ENCODE data around the gene DIAPH2.
"Not testable (repeated sequence)": the region's sequence is repeated elsewhere in the genome, so short reads cannot be mapped to it uniquely, and the experiment has no call there.

Gene DIAPH2

DNA sequence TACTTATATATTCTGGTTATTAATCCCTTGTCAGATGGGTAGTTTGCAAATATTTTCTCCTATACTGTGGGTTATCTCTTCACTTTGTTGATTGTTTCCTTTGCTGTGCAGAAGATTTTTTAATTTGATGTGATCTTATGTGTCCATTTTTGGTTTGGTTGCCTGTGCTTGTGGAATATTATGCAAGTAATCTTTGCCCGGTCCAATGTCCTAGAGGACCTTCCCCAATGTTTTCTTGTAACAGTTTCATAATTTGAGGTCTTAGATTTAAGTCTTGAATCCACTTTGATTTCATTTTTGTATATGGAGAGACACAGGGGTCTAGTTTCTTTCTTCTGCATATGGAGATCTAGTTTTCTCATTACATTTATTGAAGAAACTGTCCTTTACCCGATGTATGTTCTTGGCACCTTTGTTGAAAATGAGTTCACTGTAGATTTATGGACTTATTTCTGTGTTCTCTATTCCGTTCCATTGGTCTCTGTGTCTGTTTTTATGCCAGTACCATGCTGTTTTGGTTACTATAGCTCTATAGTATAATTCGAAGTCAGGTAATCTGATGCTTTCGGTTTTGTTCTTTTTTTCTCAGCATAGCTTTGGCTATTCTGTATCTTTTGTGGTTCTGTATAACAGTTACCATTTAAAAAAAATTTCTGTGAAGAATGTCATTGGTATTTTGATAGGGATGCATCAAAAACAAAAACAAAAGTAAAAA lies 34.7 kb downstream of the DIAPH2 start:
- DNase-seq = no peak

GRCh38 chrX:96721354-96721753 lies 36.7 kb downstream of the DIAPH2 start:
- DNase-seq = no peak

- no peak for DNase-seq
Measured at GRCh38 chrX:96722781-96723180, 38.1 kb downstream of the DIAPH2 start.

GRCh38 chrX:96729053-96729452 lies 44.4 kb downstream of the DIAPH2 start:
- DNase-seq = no peak

DNA sequence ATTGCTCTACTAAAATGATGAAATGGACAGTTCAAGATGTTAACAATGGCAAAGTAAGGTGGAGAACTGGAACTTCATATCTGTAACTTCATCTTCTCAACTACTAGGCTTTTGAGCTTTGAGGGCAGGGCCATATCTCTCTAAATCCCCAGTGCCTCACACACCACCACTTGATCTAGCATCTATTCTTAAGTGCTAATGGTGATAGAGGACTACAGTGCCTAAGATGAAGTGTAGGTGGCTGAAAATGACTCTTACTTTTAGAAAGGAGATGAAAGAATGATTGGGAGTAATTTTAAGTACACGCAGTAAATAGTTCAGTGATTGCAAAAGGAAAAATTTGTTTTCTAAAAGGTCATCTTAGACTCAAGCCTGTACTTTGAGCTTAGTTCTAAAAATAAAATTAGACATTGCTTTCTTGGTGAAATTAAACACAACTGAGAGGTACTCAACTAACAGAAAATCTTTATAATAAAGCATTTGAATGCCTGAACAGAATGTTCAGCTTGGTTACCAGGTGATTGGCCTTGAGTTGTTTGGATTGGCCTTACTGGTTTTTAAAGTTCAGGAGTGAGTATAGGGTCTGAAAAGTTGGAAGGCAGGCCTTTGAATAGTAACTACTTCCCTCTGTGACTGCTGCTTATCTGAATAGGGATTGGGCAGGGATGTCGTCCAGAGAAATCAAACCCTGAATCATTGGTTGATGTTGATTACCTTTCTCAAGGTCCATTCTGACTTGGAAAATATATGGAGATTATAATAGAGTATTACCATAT lies 45.4 kb downstream of the DIAPH2 start:
- no peak for DNase-seq

GRCh38 chrX:96731000-96731399 lies 46.4 kb downstream of the DIAPH2 start:
- not testable (repeated sequence) for DNase-seq

- no peak for DNase-seq
Measured at GRCh38 chrX:96743367-96744073, 58.9 kb downstream of the DIAPH2 start.

DNA sequence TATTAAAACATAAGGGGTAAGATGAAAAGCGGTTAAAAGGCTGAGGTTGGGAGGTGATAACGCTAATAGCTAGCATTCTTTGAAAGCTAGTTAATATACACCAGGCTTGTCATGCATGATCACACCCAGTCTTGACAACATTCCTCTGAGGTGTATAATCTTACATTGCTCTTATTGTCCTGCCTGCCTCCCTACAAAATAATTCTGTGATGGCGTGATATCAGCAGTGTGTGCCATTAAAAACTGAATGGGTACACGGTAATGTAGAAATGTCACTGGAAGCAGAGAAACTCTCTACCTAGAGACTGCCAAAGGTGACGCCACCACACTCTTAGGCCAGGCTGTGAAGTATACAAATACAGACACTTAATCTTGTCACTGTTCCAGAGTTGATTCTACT lies 68.1 kb downstream of the DIAPH2 start:
- no peak for DNase-seq

- no peak for DNase-seq
Measured at GRCh38 chrX:96753230-96753629, 68.6 kb downstream of the DIAPH2 start.

GRCh38 chrX:96756491-96756890 lies 71.8 kb downstream of the DIAPH2 start:
- no peak for DNase-seq

DNA sequence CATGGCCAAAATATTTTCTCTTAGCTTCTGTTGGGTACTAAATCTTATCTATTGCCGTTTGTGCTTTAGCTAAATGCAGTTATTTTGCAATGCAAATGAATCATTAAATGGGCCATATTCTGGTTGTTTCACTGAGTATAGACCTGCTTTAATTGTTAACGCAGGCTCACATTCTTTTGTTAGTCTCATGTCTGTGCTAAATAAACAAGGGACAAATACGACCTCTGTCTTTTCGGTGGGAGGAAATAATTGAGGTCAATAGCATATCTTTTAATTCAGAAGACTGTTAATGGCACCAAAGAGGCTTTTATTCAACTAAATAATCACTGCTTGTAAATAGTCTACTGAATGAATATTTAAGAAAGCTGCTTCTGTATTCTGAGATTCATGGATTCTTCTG lies 76.9 kb downstream of the DIAPH2 start:
- DNase-seq = no peak

- DNase-seq = no peak
Measured at GRCh38 chrX:96763608-96764007, 79.0 kb downstream of the DIAPH2 start.

DNA sequence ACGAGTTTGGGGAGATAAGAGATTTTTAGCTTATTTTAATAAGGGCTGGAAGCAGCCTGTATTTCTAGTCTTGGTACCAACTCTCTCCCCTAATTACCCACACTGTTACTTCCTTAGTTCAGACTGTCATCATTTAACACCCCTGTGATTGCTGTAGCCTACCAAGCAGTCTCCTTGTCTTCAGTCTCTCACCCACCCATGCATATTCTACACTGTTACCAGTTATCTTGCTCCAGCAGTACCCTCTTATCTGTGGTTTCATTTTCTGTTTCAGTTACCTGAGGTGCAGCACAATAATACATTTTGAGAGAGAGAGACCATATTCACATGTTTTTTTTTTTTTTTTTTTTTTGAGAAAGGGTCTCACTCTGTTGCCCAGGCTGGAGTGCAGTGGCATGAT lies 80.2 kb downstream of the DIAPH2 start:
- DNase-seq = no peak

GRCh38 chrX:96770315-96770714 lies 85.7 kb downstream of the DIAPH2 start:
- no peak for DNase-seq

DNA sequence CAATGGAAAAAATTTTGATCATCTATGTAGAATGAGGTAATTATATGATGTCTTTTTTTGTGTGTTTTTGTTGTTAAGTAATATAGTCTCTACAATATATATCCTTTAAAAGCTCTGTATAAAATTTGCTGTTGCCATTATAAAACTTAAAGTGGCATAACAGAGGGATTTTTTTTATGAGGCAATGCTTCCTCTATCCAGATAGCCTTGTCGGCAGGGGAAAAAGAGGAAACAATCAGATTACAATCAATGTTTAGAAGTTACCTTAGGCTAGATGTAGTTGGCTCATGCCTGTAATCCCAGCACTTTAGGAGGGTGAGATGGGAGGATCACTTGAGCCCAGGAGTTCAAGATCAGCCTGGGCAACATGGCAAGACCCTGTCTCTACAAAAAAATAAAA lies 86.8 kb downstream of the DIAPH2 start:
- DNase-seq = no peak

- DNase-seq = no peak
Measured at GRCh38 chrX:96774116-96774515, 89.5 kb downstream of the DIAPH2 start.

DNA sequence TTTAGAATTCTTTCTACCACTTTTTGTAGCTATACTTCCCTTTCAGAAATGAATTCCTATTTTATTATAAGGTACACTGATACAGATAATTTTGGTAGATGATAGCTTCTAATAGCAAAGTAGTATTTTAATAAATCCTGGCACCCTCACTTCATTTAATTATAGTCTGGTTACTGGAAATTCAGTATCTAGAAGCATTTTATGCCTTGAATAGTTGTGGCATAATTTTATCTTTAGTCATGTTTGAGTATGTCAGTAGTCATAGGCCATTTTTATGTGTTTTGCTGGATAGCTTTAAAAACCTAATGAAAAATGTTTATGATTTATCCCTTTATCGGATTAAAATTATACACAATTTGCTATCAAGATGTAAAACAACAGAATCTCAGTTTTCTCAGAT lies 92.3 kb downstream of the DIAPH2 start:
- no peak for DNase-seq

- DNase-seq = no peak
Measured at GRCh38 chrX:96791559-96791958, 106.9 kb downstream of the DIAPH2 start.

GRCh38 chrX:96792047-96792446 lies 107.4 kb downstream of the DIAPH2 start:
- no peak for DNase-seq

- DNase-seq = no peak
Measured at GRCh38 chrX:96798982-96799381, 114.3 kb downstream of the DIAPH2 start.

GRCh38 chrX:96807318-96807717 lies 122.7 kb downstream of the DIAPH2 start:
- no peak for DNase-seq

DNA sequence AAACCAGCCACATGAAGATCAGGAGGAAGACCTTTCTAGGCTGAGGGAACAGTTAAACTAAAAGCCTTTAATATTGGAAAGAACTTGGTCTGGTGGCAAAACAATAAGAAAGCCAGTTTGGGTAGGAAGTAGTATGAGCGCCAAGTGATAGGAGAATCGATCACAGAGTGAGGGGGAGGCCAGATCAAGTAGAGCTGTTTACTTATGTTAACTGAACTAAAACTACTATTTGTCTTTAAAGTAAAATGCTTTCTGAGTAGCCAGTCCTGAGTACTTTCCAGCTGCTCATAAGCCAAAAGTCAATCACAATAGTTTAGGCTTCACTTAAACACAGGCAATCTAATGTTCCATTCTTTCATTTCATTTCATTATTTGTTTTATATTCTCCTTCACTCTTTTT lies 136.3 kb downstream of the DIAPH2 start:
- DNase-seq = no peak

DNA sequence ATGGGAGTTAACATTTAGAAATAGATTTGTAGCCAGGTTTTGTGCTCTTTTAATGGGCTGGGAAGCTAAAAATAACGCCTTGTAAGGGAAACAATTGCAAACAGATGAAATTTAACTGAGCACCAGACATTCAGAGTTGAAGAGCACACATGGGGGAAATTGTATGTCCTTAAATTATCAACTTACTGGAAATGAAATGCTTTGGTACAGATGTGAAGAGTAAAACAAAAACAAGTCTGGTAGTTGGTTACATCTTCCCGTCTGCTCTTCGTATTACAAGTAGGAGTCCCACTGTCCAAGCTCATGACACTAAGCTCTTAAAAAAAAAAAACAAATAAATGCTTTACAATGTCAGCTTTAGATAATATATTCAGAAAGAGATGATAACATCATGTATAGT lies 139.5 kb downstream of the DIAPH2 start:
- DNase-seq = no peak

DNA sequence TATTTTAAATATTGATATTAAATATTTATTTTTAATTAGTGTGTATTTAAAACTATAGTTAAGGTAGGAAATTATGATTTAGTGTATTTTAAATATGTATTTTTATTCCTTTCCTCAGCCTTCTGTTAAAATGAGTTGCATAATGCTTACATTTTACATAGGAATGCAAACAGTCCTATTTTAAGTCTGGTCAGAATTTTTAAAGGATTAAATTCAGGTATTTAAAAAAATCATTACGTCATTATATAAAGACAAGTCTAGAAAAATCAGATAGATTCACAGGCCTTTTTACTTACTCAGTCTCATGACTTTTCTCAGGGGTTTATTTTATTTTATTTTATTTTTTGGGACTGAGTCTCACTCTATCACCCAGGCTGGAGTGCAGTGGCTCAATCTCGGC lies 148.7 kb downstream of the DIAPH2 start:
- no peak for DNase-seq
